Brain pericyte (primary cell): Measurements from ENCODE around the gene MBNL2.
"Not testable (repeated sequence)": the region's sequence is repeated elsewhere in the genome, so short reads cannot be mapped to it uniquely, and the experiment has no call there.

Experiments used
- DNase-seq: peaks from one replicate; pipeline ENCODE4 v3.0.0-alpha.2; 2012; ENCODE audit warnings: low read depth, low spot score

The MBNL2 gene

GRCh38 chr13:97221989-97222700, at the start of gene MBNL2:
MBNL2 (plus strand) TSS chr13:97222333; CDS start chr13:97276236, 53,903 bp downstream.
- DNase-seq, result peak; percentile 69

- no peak for DNase-seq
Measured at GRCh38 chr13:97174638-97175037, 47.5 kb upstream of the MBNL2 start.

- no peak for DNase-seq
Measured at GRCh38 chr13:97175041-97175440, 47.1 kb upstream of the MBNL2 start.

- DNase-seq, result no peak
Measured at GRCh38 chr13:97179501-97179900, 42.6 kb upstream of the MBNL2 start.

GRCh38 chr13:97182111-97182890, 39.8 kb upstream of the MBNL2 start:
- no peak for DNase-seq

GRCh38 chr13:97185291-97185690, 36.8 kb upstream of the MBNL2 start:
- no peak for DNase-seq

- DNase-seq, result no peak
Measured at GRCh38 chr13:97185751-97186150, 36.4 kb upstream of the MBNL2 start.

- DNase-seq, result no peak
Measured at GRCh38 chr13:97188207-97188606, 33.9 kb upstream of the MBNL2 start.

- no peak for DNase-seq
Measured at GRCh38 chr13:97189928-97190327, 32.2 kb upstream of the MBNL2 start.

GRCh38 chr13:97191142-97191541, 31.0 kb upstream of the MBNL2 start:
- no peak for DNase-seq

- DNase-seq, result no peak
Measured at GRCh38 chr13:97191615-97192014, 30.5 kb upstream of the MBNL2 start.

GRCh38 chr13:97192166-97192565, 30.0 kb upstream of the MBNL2 start:
- no peak for DNase-seq

- no peak for DNase-seq
Measured at GRCh38 chr13:97193577-97193976, 28.6 kb upstream of the MBNL2 start.

GRCh38 chr13:97194479-97194878, 27.7 kb upstream of the MBNL2 start:
- no peak for DNase-seq

- no peak for DNase-seq
Measured at GRCh38 chr13:97196340-97196739, 25.8 kb upstream of the MBNL2 start.

- no peak for DNase-seq
Measured at GRCh38 chr13:97198753-97199152, 23.4 kb upstream of the MBNL2 start.

- no peak for DNase-seq
Measured at GRCh38 chr13:97199451-97199850, 22.7 kb upstream of the MBNL2 start.

- no peak for DNase-seq
Measured at GRCh38 chr13:97200081-97200942, 21.8 kb upstream of the MBNL2 start.

- no peak for DNase-seq
Measured at GRCh38 chr13:97202761-97203160, 19.4 kb upstream of the MBNL2 start.

GRCh38 chr13:97205465-97205864, 16.7 kb upstream of the MBNL2 start:
- DNase-seq, result no peak

GRCh38 chr13:97205982-97206381, 16.2 kb upstream of the MBNL2 start:
- no peak for DNase-seq

GRCh38 chr13:97207252-97207651, 14.9 kb upstream of the MBNL2 start:
- DNase-seq, result not testable (repeated sequence)
